Measurements from ENCODE around the gene ANKHD1. TPM values are rescaled to one million over a fixed set of nuclear protein-coding genes. Genes with fewer than 3 reads are reported as not detected.

Gene ANKHD1
- total RNA-seq, 3 donors from 2014 or later (not counting 1 experiment from before 2014, with no cell fraction given), result 225 to 239 (median 230) TPM

DNA sequence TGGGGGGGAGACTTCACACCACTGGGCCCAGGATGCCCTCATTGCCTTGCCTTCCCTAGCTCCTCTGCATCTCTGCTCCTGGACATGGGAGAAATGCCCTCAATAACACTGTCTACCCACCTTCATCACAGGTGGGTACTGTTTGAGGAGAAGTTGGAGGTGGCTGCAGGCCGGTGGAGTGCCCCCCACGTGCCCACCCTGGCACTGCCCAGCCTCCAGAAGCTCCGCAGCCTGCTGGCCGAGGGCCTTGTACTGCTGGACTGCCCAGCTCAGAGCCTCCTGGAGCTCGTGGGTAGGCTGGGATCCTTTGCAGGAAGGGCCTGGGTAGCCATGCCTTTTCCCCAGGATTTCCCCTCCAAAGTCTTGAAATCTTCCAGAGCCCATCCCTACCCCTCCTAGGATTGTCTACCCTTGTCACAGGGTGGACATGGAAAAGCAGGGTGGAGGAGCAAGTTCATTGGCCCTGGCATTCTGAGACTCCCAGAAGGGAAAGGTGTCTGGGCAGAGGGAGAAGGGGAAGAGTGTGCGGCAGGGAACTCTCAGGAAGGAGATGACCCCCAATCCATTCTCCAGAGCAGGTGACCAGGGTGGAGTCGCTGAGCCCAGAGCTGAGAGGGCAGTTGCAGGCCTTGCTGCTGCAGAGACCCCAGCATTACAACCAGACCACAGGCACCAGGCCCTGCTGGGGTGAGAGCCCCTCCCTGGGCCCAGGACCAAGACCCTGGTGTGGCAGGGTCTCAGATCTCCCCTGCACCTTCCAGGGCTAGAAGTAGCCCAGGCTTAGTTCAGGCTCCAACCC lies 40.8 kb upstream of the ANKHD1 start:
- no peak overlapping the region for H3K27ac ChIP-seq (ENCODE audit: low read length)
- peaks cover 26% of the 10 kb centered on the region for H3K4me1 ChIP-seq (ENCODE audit: control insufficient read depth, insufficient read depth, low read length)
- DNase-seq (no peak), ATAC-seq (no peak)
- no peaks in the 10 kb centered on the region for H3K27me3 ChIP-seq (ENCODE audit: control insufficient read depth, insufficient read depth, low read length)
- intact Hi-C loops (cut with micrococcal nuclease), result no loop called here
- no peaks in the 10 kb centered on the region for H3K36me3 ChIP-seq (ENCODE audit: control insufficient read depth, insufficient read depth, low read length)
- no peak overlapping the region for H3K4me3 ChIP-seq (ENCODE audit: low read length)
- Mint-ChIP-seq H3K36me3 (no peaks in the 10 kb centered on the region), H3K4me1 (peaks cover 13 to 14% of the 10 kb centered on the region in 2 donors), H3K4me3 (no peak overlapping the region), H3K9me3 (no peaks in the 10 kb centered on the region), H3K27me3 (ENCODE audit: low read depth in 2 of 2) (peaks cover 6% of the 10 kb centered on the region in 2 donors), H3K27ac (no peak overlapping the region)
- TF ChIP-seq, protein P1, sequence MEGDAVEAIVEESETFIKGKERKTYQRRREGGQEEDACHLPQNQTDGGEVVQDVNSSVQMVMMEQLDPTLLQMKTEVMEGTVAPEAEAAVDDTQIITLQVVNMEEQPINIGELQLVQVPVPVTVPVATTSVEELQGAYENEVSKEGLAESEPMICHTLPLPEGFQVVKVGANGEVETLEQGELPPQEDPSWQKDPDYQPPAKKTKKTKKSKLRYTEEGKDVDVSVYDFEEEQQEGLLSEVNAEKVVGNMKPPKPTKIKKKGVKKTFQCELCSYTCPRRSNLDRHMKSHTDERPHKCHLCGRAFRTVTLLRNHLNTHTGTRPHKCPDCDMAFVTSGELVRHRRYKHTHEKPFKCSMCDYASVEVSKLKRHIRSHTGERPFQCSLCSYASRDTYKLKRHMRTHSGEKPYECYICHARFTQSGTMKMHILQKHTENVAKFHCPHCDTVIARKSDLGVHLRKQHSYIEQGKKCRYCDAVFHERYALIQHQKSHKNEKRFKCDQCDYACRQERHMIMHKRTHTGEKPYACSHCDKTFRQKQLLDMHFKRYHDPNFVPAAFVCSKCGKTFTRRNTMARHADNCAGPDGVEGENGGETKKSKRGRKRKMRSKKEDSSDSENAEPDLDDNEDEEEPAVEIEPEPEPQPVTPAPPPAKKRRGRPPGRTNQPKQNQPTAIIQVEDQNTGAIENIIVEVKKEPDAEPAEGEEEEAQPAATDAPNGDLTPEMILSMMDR (IDR thresholded peaks at IDR 0.05), result no peak
- WGBS (ENCODE audit: insufficient coverage), result 80% methylated on average over 7 of the region's 7 CpGs
- H3K9me3 ChIP-seq (ENCODE audit: control insufficient read depth, insufficient read depth, low read length), result no peaks in the 10 kb centered on the region

DNA sequence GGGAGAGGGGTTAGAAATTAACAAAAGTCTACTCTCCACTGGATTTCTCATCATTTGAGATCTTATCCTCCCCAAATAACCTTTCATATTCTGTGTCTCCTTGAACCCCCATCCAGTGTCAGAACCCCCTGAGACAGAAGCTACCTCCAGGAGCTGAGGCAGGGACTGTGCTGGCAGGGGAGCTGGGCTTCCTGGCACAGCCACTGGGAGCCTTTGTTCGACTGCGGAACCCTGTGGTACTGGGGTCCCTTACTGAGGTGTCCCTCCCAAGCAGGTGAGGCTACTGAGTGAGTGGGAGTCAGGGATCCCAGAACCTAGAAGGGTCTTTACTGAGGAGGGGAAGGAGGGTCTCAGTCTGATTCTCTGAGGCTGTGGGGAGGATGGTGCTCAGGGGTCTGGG lies 39.7 kb upstream of the ANKHD1 start:
- H3K36me3 Mint-ChIP-seq, result no peaks in the 10 kb centered on the region
- TF ChIP-seq, protein P1 (IDR thresholded peaks at IDR 0.05), result no peak

DNA sequence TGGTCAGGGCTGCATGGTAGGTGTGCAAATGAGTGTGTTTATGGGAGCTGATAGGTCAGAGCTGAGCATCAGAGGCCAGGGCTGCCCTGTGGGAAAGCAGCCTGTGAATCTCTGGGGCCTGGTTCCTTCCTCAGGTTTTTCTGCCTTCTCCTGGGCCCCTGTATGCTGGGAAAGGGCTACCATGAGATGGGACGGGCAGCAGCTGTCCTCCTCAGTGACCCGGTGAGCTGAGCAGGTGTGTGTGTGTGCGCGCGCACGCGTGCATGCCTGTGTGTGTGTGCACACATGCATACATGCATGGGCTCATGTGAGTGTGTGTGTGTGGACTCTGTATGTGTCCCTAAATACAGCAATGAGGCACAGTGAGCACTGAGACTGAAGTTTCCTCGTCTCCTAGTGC lies 39.3 kb upstream of the ANKHD1 start:
- peak overlapping the region in 1 of 2 donors; percentile 33 for H3K27ac Mint-ChIP-seq
- Histone ChIP-seq H3K27me3 (ENCODE audit: control insufficient read depth, insufficient read depth, low read length) (no peaks in the 10 kb centered on the region), H3K27ac (ENCODE audit: low read length) (no peak overlapping the region), H3K9me3 (ENCODE audit: control insufficient read depth, insufficient read depth, low read length) (no peaks in the 10 kb centered on the region), H3K4me3 (ENCODE audit: low read length) (no peak overlapping the region), H3K36me3 (ENCODE audit: control insufficient read depth, insufficient read depth, low read length) (no peaks in the 10 kb centered on the region), H3K4me1 (ENCODE audit: control insufficient read depth, insufficient read depth, low read length) (peaks cover 15% of the 10 kb centered on the region)
- H3K27me3 Mint-ChIP-seq (ENCODE audit: low read depth in 2 of 2), result peaks cover 6% of the 10 kb centered on the region in 2 donors
- 87% methylated on average over 8 of the region's 8 CpGs for WGBS (ENCODE audit: insufficient coverage)
- TF ChIP-seq, protein P1 (IDR thresholded peaks at IDR 0.05), result no peak
- no peak overlapping the region for H3K4me3 Mint-ChIP-seq
- DNase-seq, result no peak
- intact Hi-C loops (cut with micrococcal nuclease), result no loop called here
- H3K36me3 Mint-ChIP-seq, result no peaks in the 10 kb centered on the region
- no peak for ATAC-seq
- H3K9me3 Mint-ChIP-seq, result no peaks in the 10 kb centered on the region
- H3K4me1 Mint-ChIP-seq, result peaks cover 12 to 13% of the 10 kb centered on the region in 2 donors

More for the DNA sequence above, 39.7 kb upstream of the ANKHD1 start:
- H3K36me3 ChIP-seq (ENCODE audit: control insufficient read depth, insufficient read depth, low read length), result no peaks in the 10 kb centered on the region
- H3K9me3 Mint-ChIP-seq, result no peaks in the 10 kb centered on the region
- ATAC-seq (no peak), DNase-seq (no peak)
- peaks cover 6% of the 10 kb centered on the region in 2 donors for H3K27me3 Mint-ChIP-seq (ENCODE audit: low read depth in 2 of 2)
- intact Hi-C loops (cut with micrococcal nuclease), result no loop called here
- H3K4me3 ChIP-seq (ENCODE audit: low read length), result no peak overlapping the region
- WGBS (ENCODE audit: insufficient coverage), result 91% methylated on average over 2 of the region's 2 CpGs
- peaks cover 13 to 14% of the 10 kb centered on the region in 2 donors for H3K4me1 Mint-ChIP-seq
- H3K27me3 ChIP-seq (ENCODE audit: control insufficient read depth, insufficient read depth, low read length), result no peaks in the 10 kb centered on the region
- no peak overlapping the region for H3K27ac ChIP-seq (ENCODE audit: low read length)
- no peaks in the 10 kb centered on the region for H3K9me3 ChIP-seq (ENCODE audit: control insufficient read depth, insufficient read depth, low read length)
- no peak overlapping the region for H3K4me3 Mint-ChIP-seq
- peaks cover 19% of the 10 kb centered on the region for H3K4me1 ChIP-seq (ENCODE audit: control insufficient read depth, insufficient read depth, low read length)
- H3K27ac Mint-ChIP-seq, result peak overlapping the region in 1 of 2 donors; percentile 33

All from natural killer cell (primary cell).